Cardiac atrium fibroblast (primary cell): ENCODE results near the gene MINAR1. TPM values are rescaled to one million over a fixed set of nuclear protein-coding genes. Genes with fewer than 3 reads are reported as not detected.

Source experiments
- total RNA-seq: library from RNA; depleted of rRNA; stranded (reverse); fragments of >200 nt; gene quantifications from 2 replicates; pipeline ENCODE4 v1.2.3, GENCODE V29; 2015

Gene MINAR1
- 0.36 and 0.49 TPM in 2 replicates for total RNA-seq

GRCh38 chr15:79431636-79432344 lies at the start of gene MINAR1:
Gene MINAR1, plus strand, starts transcription at chr15:79432336. Its CDS starts 23,812 bp downstream, at chr15:79456148.

Other genes starting within 250 kb of the MINAR1 start
- not detected in 2 replicates for gene ANKRD34C, start 149.6 kb upstream of the MINAR1 start, total RNA-seq
- 196 and 253 TPM in 2 replicates for gene TMED3, start 121.2 kb upstream of the MINAR1 start, total RNA-seq